CD14-positive monocyte (primary cell): Measurements from ENCODE around the gene QSOX1. TPM values are rescaled to one million over a fixed set of nuclear protein-coding genes. Genes with fewer than 3 reads are reported as not detected.

Source experiments
- DNase-seq, 3 donors: peaks; one replicate each; pipeline ENCODE4 v3.0.0-alpha.2; 2011 to 2022
- H2AFZ ChIP-seq: 2 replicates; pipeline ENCODE4 v1.6.0; 2012; ENCODE audit warnings: mild to moderate bottlenecking, low read depth, low read length, inconsistent platforms; ENCODE audit not compliant: insufficient read depth, poor library complexity, severe bottlenecking
- H3K27ac ChIP-seq, 2 donors: 1 replicate in 1 of 2; 2 replicates in 1 of 2; pipeline ENCODE4 v1.5.1; 2012 to 2013; ENCODE audit warnings: low read length in 2 of 2, control low read depth in 1 of 2, inconsistent platforms in 1 of 2, low read depth in 1 of 2, mild to moderate bottlenecking in 1 of 2
- H3K27me3 ChIP-seq, 2 donors: one replicate each; pipeline versions ENCODE4 v1.6.0 to v1.6.1; 2011 to 2013; ENCODE audit warnings: low read length in 2 of 2; ENCODE audit not compliant: control insufficient read depth in 2 of 2, insufficient read depth in 2 of 2
- H3K36me3 ChIP-seq, 2 donors: replicated peaks in 1 of 2; 1 replicate in 1 of 2; 2 replicates in 1 of 2; pipeline versions ENCODE4 v1.5.1 to v1.6.1; 2012 to 2013; ENCODE audit warnings: low read length in 2 of 2, control low read depth in 1 of 2, inconsistent platforms in 1 of 2, mild to moderate bottlenecking in 1 of 2; ENCODE audit not compliant: insufficient read depth in 2 of 2, control insufficient read depth in 1 of 2
- H3K4me1 ChIP-seq, 2 donors: 1 replicate in 1 of 2; 2 replicates in 1 of 2; pipeline versions ENCODE4 v1.5.1 to v1.6.1; 2012 to 2013; ENCODE audit warnings: low read length in 2 of 2, control low read depth in 1 of 2, inconsistent platforms in 1 of 2, mild to moderate bottlenecking in 1 of 2, moderate library complexity in 1 of 2; ENCODE audit not compliant: insufficient read depth in 2 of 2, control insufficient read depth in 1 of 2
- H3K4me2 ChIP-seq: replicated peaks from 2 replicates; pipeline ENCODE3; 2012; ENCODE audit warnings: low read length, moderate library complexity, mild to moderate bottlenecking; ENCODE audit not compliant: poor library complexity, severe bottlenecking; ENCODE audit errors: extremely low read depth
- H3K4me3 ChIP-seq, 3 experiments: fragments of 200-600 bp in 1 of 3; sonication (generic) in 1 of 3; replicated peaks in 1 of 3; 1 replicate in 2 of 3; 2 replicates in 1 of 3; pipeline ENCODE4 v1.5.1; 2011 to 2013; ENCODE audit warnings: low read length in 3 of 3, mild to moderate bottlenecking in 3 of 3, control low read depth in 2 of 3, low read depth in 2 of 3, inconsistent platforms in 1 of 3, moderate library complexity in 1 of 3
- H3K79me2 ChIP-seq: 2 replicates; pipeline ENCODE4 v1.6.0; 2012; ENCODE audit warnings: mild to moderate bottlenecking, control low read depth, inconsistent platforms, low read length, moderate library complexity; ENCODE audit not compliant: insufficient read depth
- H3K9ac ChIP-seq: 2 replicates; pipeline ENCODE4 v1.6.0; 2017; ENCODE audit warnings: low read length, mild to moderate bottlenecking; ENCODE audit not compliant: insufficient read depth, poor library complexity, severe bottlenecking
- H3K9me3 ChIP-seq, 2 donors: replicated peaks in 1 of 2; 1 replicate in 1 of 2; 2 replicates in 1 of 2; pipeline versions ENCODE4 v1.5.1 to v1.6.1; 2012 to 2013; ENCODE audit warnings: low read length in 2 of 2, control low read depth in 1 of 2; ENCODE audit not compliant: control insufficient read depth in 1 of 2, insufficient read depth in 1 of 2
- H4K20me1 ChIP-seq: 2 replicates; pipeline ENCODE4 v1.6.0; 2012; ENCODE audit warnings: mild to moderate bottlenecking, low read length, control low read depth, moderate library complexity; ENCODE audit not compliant: insufficient read depth
- H3K27ac Mint-ChIP-seq, 7 donors: one replicate each; pipeline ENCODE4 v1.8.0; 2020; ENCODE audit warnings: mild to moderate bottlenecking in 7 of 7, mixed read lengths in 7 of 7, moderate library complexity in 6 of 7, inconsistent platforms in 2 of 7
- H3K27me3 Mint-ChIP-seq, 3 donors: one replicate each; pipeline ENCODE4 v1.8.0; 2021 to 2022; ENCODE audit warnings: low read depth in 3 of 3, mild to moderate bottlenecking in 3 of 3, mixed read lengths in 3 of 3, moderate library complexity in 3 of 3, inconsistent platforms in 1 of 3
- H3K36me3 Mint-ChIP-seq, 2 donors: one replicate each; pipeline ENCODE4 v1.8.0; 2020; ENCODE audit warnings: mixed read lengths in 2 of 2, inconsistent platforms in 1 of 2, mild to moderate bottlenecking in 1 of 2
- H3K4me1 Mint-ChIP-seq: one replicate; pipeline ENCODE4 v1.8.0; 2020; ENCODE audit warnings: mild to moderate bottlenecking, mixed read lengths
- H3K4me3 Mint-ChIP-seq, 2 donors: one replicate each; pipeline ENCODE4 v1.8.0; 2020; ENCODE audit warnings: mild to moderate bottlenecking in 2 of 2, mixed read lengths in 2 of 2, moderate library complexity in 1 of 2
- H3K9me3 Mint-ChIP-seq, 7 donors: one replicate each; pipeline ENCODE4 v1.8.0; 2020 to 2022; ENCODE audit warnings: mixed read lengths in 7 of 7, mild to moderate bottlenecking in 6 of 7, moderate library complexity in 6 of 7, inconsistent platforms in 2 of 7
- CTCF ChIP-seq: fragments of 200-600 bp; IDR thresholded peaks from one replicate; pipeline ENCODE4 v1.8.0; 2022; ENCODE audit warnings: antibody characterized with exemption, mild to moderate bottlenecking
- WGBS: methylation state at CpG from one replicate; pipeline ENCODE4 v1.1.5; 2013; ENCODE audit warnings: missing lambda C conversion rate; ENCODE audit not compliant: insufficient coverage; 5-methylcytosine and 5-hydroxymethylcytosine counted together
- intact Hi-C, 2 donors: fragments of 100-400 bp; cut with micrococcal nuclease; formaldehyde crosslinking; loops; one replicate each; pipeline versions ENCODE4 v1.15.0 to v1.15.1; 2023
- polyA plus RNA-seq, 3 donors: library from polyadenylated mRNA; depleted of rRNA in 1 of 3; unstranded in 2 of 3; stranded (reverse) in 1 of 3; fragments of 300-500 nt in 2 of 3; fragments of >200 nt in 1 of 3; fragmentation: Illumina TruSeq in 2 of 3; gene quantifications; 1 replicate in 2 of 3; 2 replicates in 1 of 3; pipeline ENCODE4 v1.2.3, GENCODE V29; 2012 to 2021

The QSOX1 gene
- polyA plus RNA-seq, 3 donors, result 34.5 to 86.5 (median 35.8) TPM

- peaks cover 41 to 54% of the 10 kb centered on the region in 2 donors for H3K36me3 ChIP-seq
- DNase-seq, result no peak
- H3K4me3 ChIP-seq, result no peak overlapping the region
- H4K20me1 ChIP-seq, result peaks cover 96% of the 10 kb centered on the region
- intact Hi-C loops, result no loop called here
- H3K4me1 Mint-ChIP-seq, result peaks cover 36% of the 10 kb centered on the region
- H3K9me3 ChIP-seq, result no peaks in the 10 kb centered on the region
- TF ChIP-seq CTCF, result no peak
- no peaks in the 10 kb centered on the region for H3K27me3 Mint-ChIP-seq
- no peak overlapping the region for H2AFZ ChIP-seq
- no peak overlapping the region for H3K27ac ChIP-seq
- 92% methylated on average over 9 of the region's 12 CpGs for WGBS
- peaks cover 21 to 32% of the 10 kb centered on the region in 2 donors for H3K4me1 ChIP-seq
- H3K4me2 ChIP-seq, result no peak overlapping the region
- no peaks in the 10 kb centered on the region for H3K27me3 ChIP-seq
- peak overlapping the region in 5 of 7 donors; percentile 4 to 77 (median 63) for H3K27ac Mint-ChIP-seq
- no peak overlapping the region for H3K4me3 Mint-ChIP-seq
- peaks cover 92% of the 10 kb centered on the region for H3K79me2 ChIP-seq
- peaks cover 57% of the 10 kb centered on the region in 2 donors for H3K36me3 Mint-ChIP-seq
- peaks cover 0 to 9% (median 3%) of the 10 kb centered on the region in 7 donors for H3K9me3 Mint-ChIP-seq
- no peak overlapping the region for H3K9ac ChIP-seq
Observed at GRCh38 chr1:180165509-180166435, 11.1 kb downstream of the QSOX1 start.

GRCh38 chr1:180166436-180166800, 11.7 kb downstream of the QSOX1 start:
- no peak overlapping the region for H3K4me3 ChIP-seq
- peaks cover 62 to 63% of the 10 kb centered on the region in 2 donors for H3K36me3 Mint-ChIP-seq
- H4K20me1 ChIP-seq, result peaks cover 98% of the 10 kb centered on the region
- no peak overlapping the region for H3K9ac ChIP-seq
- intact Hi-C loops, result no loop called here
- WGBS, result 86% methylated on average over 4 of the region's 5 CpGs
- H3K27me3 ChIP-seq, result no peaks in the 10 kb centered on the region
- H3K36me3 ChIP-seq, result peaks cover 44 to 60% of the 10 kb centered on the region in 2 donors
- H3K9me3 Mint-ChIP-seq, result peaks cover 0 to 9% (median 3%) of the 10 kb centered on the region in 7 donors
- H3K9me3 ChIP-seq, result no peaks in the 10 kb centered on the region
- no peaks in the 10 kb centered on the region for H3K27me3 Mint-ChIP-seq
- peaks cover 35% of the 10 kb centered on the region for H3K4me1 Mint-ChIP-seq
- no peak overlapping the region for H3K27ac ChIP-seq
- no peak overlapping the region for H3K4me2 ChIP-seq
- H3K27ac Mint-ChIP-seq, result peak overlapping the region in 4 of 7 donors; percentile 32 to 77 (median 52)
- peaks cover 86% of the 10 kb centered on the region for H3K79me2 ChIP-seq
- DNase-seq, result no peak
- H3K4me3 Mint-ChIP-seq, result no peak overlapping the region
- H3K4me1 ChIP-seq, result peaks cover 21 to 32% of the 10 kb centered on the region in 2 donors
- no peak overlapping the region for H2AFZ ChIP-seq
- TF ChIP-seq CTCF, result no peak
